HS-5 (cell line): ENCODE results near the gene CCDC117.

Experiments
- DNase-seq: peaks from one replicate; pipeline ENCODE4 v3.0.0-alpha.2; 2012; ENCODE audit warnings: low read depth

Gene CCDC117

GRCh38 chr22:28769394-28770085, 3.0 kb upstream of the CCDC117 start:
- no peak for DNase-seq

DNA sequence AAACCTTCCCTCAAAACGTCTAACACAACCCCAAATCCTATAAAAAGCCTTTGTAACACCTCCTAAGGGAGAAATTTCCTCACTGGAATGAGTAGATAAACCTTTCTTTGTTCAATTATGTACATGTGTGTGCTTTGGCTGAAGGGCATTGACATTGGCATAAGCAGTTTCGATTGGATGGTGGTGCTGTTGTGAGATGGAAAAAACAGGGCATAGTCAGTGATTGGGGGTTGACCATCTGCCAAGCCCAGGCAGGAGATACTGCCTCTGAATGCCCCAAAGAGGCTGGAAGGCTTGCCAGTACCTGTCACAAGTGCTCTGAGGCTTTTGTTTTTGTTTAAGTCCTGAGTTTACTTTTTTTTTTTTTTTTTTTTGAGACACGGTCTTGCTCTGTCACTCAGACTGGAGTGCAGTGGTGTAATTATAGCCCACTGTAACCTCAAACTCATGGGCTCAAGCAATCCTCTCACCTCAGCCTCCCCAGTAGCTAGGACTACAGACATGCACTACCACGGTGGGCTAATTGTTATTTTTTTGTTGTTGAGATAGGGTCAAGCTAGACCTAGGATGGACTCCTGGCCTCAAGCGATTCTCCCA, 1.2 kb upstream of the CCDC117 start:
- no peak for DNase-seq

DNA sequence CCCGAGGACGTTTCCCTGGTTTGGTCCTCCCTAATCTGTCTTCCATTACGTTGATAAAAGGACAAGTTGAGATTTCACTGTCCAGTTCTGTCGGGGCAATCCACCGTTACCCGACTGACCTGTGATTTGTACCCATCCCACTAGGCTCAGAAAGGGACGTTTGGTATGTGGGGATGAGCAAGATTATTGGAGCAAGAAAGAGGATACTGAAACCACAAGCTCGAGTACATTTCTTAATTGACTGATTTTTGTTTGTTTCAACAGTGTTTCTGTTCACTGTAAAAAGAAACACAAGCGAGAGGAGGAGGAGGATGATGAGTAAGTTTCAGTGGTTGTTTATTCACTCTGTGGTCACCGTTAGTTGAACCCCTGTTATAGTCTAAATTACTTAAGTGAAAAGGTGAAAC, 969 bp downstream of the CCDC117 start:
- DNase-seq: peak; percentile 53

DNA sequence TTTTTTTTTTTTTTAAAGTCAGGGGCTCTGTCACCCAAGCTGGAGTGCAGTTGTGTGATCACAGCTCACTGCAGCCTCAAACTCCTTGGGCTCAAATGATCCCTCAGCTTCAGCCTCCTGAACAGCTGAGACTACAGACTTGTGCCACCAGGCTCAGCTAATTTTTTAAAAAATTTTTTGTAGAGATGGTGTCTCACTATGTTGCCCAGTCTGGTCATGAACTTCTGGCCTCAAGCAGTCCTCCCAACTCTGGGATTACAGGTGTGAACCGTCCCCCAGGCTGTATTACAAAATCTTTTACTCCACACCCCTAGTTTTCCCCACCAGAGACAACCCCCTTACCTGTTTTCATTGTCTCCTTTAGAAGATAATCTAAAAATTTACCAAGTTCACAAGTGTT, 1.9 kb downstream of the CCDC117 start:
- DNase-seq: no peak

GRCh38 chr22:28779833-28780232, 7.3 kb downstream of the CCDC117 start:
- no peak for DNase-seq

DNA sequence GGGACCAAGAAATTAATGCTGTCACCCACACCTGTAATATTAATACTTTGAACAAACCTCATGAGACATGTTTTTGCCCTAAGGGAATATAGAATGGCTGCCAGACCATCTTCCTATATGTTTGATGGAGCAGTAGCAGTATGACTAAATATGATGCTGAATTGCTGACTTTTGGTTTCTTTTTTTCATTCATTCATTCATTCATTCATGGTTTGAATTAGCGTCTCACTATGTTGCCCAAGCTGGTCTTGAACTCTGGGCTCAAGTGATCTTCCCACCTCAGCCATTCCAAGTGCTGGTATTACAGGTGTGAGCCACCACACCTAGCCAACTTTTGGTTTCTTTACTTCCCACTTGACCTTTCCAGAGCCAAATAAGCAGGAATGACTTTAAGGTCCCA, 7.8 kb downstream of the CCDC117 start:
- DNase-seq: no peak

GRCh38 chr22:28783786-28784671, 11.5 kb downstream of the CCDC117 start:
- DNase-seq: no peak

- no peak for DNase-seq
Measured at GRCh38 chr22:28788601-28789000, 16.1 kb downstream of the CCDC117 start.

DNA sequence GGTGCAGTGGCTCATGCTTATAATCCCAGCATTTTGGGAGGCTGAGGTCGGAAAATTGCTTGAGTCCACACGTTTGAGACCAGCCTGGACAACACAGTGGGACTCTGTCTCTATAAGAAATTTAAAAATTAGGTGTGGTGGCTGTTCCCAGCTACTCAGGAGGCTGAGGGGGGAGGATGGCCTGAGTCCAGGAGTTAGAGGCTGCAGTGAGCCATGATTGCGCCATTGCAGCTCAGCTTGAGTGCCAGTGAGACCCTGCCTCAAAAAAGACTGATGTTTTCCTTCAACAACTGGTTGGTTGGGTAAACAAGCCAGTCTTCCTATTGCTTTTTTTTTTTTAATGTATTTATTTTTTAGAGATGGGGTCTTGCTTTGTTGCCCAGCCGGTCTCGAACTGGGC, 18.6 kb downstream of the CCDC117 start:
- no peak for DNase-seq

- no peak for DNase-seq
Measured at GRCh38 chr22:28791841-28792490, 19.5 kb downstream of the CCDC117 start.

GRCh38 chr22:28792491-28793383, 20.2 kb downstream of the CCDC117 start:
- no peak for DNase-seq

GRCh38 chr22:28793976-28794584, 21.6 kb downstream of the CCDC117 start:
- no peak for DNase-seq

DNA sequence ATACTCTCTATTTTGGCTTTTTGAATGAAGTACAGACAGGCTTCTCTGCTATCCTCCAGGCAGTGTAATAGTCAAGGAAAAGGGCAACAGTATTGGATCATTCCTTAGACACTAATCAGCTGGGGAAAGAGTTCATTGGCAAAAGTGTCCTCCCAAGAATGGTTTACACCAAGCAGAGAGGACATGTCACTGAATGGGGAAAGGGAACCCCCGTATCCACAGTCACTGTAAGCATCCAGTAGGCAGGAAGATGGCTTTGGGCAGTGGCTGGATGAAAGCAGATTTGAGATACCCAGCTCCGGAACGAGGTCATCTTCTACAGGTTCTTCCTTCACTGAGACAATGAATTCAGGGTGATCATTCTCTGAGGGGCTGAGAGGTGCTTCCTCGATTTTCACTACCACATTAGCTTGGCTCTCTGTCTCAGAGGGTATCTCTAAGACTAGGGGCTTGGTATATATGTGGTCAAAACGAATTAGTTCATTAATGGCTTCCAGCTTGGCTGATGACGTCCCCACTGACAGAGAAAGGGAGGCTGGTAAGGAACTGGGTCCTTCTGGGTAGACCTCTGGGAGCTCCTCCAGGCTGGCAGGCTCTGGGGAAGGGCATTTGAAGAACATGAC, 22.7 kb downstream of the CCDC117 start:
- no peak for DNase-seq

DNA sequence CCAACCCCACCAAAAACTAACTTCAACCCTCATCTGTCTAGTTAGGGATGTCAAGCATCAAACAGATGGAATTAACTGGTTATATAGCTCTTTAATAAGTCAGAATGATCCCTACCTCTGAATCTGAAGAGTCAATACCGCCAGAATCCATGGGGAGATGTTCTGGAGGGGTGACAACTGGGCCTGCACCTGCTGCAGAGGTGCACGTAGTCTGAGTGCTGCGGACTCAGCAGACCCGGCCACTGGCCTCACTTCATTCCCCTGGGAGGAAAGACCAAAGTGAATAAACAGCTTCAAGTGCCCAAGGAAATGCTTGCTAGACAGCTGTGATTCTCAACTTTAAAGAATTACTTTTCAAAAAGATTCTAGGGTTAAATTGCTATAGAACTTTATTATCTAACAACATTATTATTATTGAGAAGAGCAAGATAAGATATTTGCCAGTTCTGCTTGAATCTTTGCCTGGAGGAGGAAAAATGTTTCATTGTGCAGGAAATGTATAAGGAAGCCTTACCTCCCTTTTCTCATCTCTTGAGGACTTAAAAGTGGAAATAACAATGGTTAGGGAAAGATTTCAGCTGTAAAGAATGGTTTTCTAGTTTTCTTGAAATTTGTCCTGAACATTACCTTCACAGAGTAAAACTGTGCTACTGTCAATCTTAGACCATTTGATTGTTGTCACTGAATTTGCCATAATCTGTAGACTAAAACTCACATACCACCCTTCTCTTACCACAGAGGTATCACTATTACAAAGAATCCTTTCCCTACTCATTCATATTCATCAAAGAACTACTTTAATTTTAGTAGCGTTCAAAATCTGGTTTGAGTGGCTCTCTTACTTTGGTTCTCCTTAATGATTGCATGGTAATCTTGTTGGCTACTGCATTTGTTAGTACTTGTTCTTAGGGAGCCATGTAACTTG, 23.7 kb downstream of the CCDC117 start:
- DNase-seq: no peak

GRCh38 chr22:28798810-28799605, 26.5 kb downstream of the CCDC117 start:
- DNase-seq: peak; percentile 88

GRCh38 chr22:28799606-28800307, 27.3 kb downstream of the CCDC117 start:
- peak; percentile 18 for DNase-seq

DNA sequence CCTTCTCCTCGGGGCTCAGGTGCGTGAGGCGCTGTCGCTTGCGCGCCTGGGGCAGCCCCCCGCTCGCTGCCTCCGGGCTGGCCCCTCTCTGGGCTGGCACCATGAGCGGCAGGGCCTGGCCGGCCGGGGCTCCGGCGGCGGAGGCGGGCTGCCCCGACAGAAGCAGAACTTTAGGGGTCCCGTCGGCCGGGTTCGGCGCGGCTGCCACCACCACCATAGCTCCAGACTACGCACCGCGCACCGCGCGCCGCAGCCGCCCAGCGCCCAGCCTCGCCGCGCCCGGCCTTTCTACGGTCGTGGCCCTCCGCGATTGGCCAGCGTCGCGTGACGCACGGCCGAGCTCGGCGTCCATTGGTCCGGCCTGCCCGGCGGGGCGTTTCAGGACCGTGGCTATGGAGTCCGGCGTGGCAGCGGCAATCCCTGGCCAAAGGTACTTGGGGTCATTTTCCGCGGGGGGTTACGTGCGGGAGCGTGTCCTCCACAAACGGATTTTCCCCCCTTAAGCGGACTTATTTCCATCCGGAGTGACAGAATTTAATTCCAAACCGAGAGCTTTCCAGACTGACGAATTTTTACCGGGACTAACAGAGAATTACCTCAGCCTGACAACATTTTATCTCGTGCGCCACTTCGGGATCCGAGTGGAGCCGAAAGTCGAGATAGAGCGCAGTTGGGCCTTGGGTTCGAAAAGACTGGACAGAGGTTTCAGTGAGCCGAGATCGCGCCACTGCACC, 28.0 kb downstream of the CCDC117 start, which contains the start of gene XBP1:
TSS of gene XBP1 (minus strand) at position 262 of the 734 bp plus-strand sequence.
- peak; percentile 74 for DNase-seq
